Type B pancreatic cell (in vitro differentiated cells): Measurements from ENCODE around the gene TMC5. TPM values are rescaled to one million over a fixed set of nuclear protein-coding genes. Genes with fewer than 3 reads are reported as not detected.

ENCODE experiments used
- DNase-seq: peaks from one replicate; pipeline ENCODE4 v3.0.0; 2021; ENCODE audit warnings: mixed read lengths; ENCODE audit not compliant: unreplicated experiment; ENCODE audit errors: extremely low spot score
- H3K27ac Mint-ChIP-seq: 2 replicates; pipeline ENCODE4 v1.8.0; 2021; ENCODE audit warnings: mild to moderate bottlenecking, mixed read lengths
- H3K27me3 Mint-ChIP-seq: 2 replicates; pipeline ENCODE4 v1.8.0; 2021; ENCODE audit warnings: mixed read lengths
- H3K36me3 Mint-ChIP-seq: 2 replicates; pipeline ENCODE4 v1.8.0; 2021; ENCODE audit warnings: mixed read lengths
- H3K4me1 Mint-ChIP-seq: one replicate; pipeline ENCODE4 v1.8.0; 2021; ENCODE audit warnings: mixed read lengths; ENCODE audit not compliant: unreplicated experiment
- H3K4me3 Mint-ChIP-seq: 2 replicates; pipeline ENCODE4 v1.8.0; 2021; ENCODE audit warnings: mild to moderate bottlenecking, mixed read lengths
- H3K9me3 Mint-ChIP-seq: 2 replicates; pipeline ENCODE4 v1.8.0; 2021; ENCODE audit warnings: mixed read lengths
- CTCF ChIP-seq: fragments of 200-600 bp; sonication (generic); conservative IDR thresholded peaks from 2 replicates; pipeline ENCODE4 v1.5.0; 2021; ENCODE audit warnings: antibody characterized with exemption, mild to moderate bottlenecking
- total RNA-seq: library from RNA; stranded (reverse); gene quantifications from 2 replicates; pipeline ENCODE4 v1.2.1, GENCODE V29; 2021; ENCODE audit warnings: low replicate concordance

Gene TMC5
- total RNA-seq, 1 donor from 2014 or later, result 9.1 TPM

DNA sequence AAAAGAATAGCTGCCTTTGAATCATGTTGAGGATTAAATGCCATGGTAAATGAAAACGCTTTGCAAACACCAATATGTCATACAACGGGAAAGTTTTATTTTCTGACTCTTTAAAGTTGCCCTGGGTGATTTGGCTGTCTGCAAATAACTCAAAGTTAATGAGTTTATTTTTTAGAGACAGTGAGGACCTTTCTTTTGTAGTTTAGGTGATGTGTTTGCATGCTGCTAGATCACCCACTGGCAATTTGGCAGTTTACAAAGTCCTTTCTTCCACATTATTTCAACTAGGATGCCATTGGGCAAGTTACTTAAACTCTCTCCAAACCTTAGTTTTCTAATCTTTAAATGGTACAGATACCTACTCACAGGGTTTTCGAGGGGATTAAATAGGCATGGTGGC is 66.4 kb downstream of the TMC5 start:
- Mint-ChIP-seq H3K36me3 (no peaks in the 10 kb centered on the region), H3K27me3 (no peaks in the 10 kb centered on the region), H3K4me3 (no peak overlapping the region), H3K4me1 (no peaks in the 10 kb centered on the region), H3K27ac (no peak overlapping the region), H3K9me3 (no peaks in the 10 kb centered on the region)
- no peak for DNase-seq
- TF ChIP-seq CTCF, result no peak

DNA sequence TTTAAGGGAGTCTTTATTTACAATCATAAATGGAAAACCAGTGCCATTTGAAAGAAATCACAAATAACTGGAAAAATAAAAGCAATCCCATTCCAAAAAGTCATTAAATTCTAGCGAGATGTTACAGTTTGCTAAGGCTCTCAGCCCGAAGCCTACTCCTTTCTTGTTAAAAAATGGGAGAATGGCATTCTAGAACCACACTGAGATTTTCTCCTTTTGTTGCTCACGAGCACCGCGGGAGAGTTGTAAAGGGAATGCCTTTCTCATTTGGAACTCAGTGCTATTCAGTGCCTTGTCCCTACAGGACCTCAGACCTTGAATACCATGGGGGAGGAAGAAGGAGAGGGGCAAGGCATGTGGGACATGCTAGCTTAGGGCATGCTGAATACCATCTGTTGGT is 67.9 kb downstream of the TMC5 start:
- TF ChIP-seq CTCF, result no peak
- Mint-ChIP-seq H3K27me3 (no peaks in the 10 kb centered on the region), H3K9me3 (no peaks in the 10 kb centered on the region), H3K4me1 (no peaks in the 10 kb centered on the region), H3K4me3 (no peak overlapping the region), H3K36me3 (no peaks in the 10 kb centered on the region), H3K27ac (no peak overlapping the region)
- no peak for DNase-seq

DNA sequence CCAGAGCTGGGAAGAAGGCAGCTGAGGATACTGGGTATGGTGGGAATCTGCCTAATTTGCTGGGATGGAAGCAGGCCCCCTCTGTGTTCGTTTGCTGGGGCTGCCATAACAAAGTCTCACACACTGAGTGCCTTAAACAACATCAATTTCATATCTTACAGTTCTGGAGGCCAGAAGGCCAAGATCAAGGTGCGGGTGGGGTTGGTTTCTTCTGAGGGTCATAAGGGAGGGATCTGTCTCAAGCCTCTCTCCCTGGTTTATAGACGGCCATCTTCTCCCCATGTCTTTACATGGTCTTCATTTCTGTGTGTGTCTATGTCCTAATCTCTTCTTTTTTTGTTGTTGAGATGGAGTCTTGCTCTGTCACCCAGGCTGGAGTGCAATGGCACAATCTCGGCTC is 68.4 kb downstream of the TMC5 start:
- DNase-seq, result no peak
- no peak for TF ChIP-seq CTCF
- no peaks in the 10 kb centered on the region for H3K9me3 Mint-ChIP-seq
- H3K27me3 Mint-ChIP-seq, result no peaks in the 10 kb centered on the region
- no peaks in the 10 kb centered on the region for H3K36me3 Mint-ChIP-seq
- no peaks in the 10 kb centered on the region for H3K4me1 Mint-ChIP-seq
- H3K27ac Mint-ChIP-seq, result no peak overlapping the region
- H3K4me3 Mint-ChIP-seq, result no peak overlapping the region

DNA sequence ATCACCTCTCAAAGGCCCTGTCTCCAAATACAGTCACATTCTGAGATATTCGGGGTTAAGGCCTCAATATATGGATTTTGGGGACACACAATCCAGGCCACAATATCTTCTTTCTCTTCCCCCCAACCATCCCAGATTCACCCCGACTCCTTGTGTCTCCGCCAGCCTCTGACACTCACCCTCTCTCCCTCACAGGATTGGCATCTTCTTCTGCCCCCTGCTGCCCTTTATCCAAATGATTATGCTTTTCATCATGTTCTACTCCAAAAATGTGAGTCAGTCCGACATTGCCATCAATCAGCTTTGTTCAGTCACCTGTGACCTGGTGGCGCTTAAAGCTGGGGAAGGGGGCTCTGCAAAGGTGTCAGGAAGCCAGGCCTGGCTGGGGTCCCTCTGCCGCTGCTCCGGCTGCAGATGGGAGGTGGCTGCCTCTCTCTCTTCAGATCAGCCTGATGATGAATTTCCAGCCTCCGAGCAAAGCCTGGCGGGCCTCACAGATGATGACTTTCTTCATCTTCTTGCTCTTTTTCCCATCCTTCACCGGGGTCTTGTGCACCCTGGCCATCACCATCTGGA is 69.2 kb downstream of the TMC5 start:
- no peak for DNase-seq
- Mint-ChIP-seq H3K27ac (no peak overlapping the region), H3K9me3 (no peaks in the 10 kb centered on the region), H3K4me3 (no peak overlapping the region), H3K27me3 (no peaks in the 10 kb centered on the region), H3K36me3 (no peaks in the 10 kb centered on the region), H3K4me1 (no peaks in the 10 kb centered on the region)
- no peak for TF ChIP-seq CTCF

DNA sequence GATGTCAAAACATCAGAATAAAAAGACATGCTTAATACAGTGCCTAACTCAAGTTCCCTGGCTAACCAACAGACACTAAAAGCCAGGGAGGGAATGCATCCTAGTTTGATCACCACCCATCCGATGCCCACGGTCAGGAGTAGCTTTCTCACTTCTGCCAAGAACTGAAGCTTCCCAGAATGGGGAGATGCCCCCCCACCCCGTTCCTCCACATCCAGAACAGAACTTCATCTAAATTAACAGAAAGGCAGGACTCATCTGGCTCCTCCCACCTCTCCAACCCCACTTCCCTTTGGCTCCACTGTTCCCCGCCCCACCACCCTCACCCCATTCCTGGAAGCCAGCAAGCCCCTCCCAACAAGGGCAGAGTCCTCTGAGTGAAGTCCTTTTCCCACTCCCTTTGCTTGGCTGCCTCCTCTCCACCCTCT is 70.5 kb downstream of the TMC5 start:
- Mint-ChIP-seq H3K27ac (no peak overlapping the region), H3K4me1 (no peaks in the 10 kb centered on the region), H3K4me3 (no peak overlapping the region), H3K27me3 (no peaks in the 10 kb centered on the region), H3K9me3 (no peaks in the 10 kb centered on the region), H3K36me3 (no peaks in the 10 kb centered on the region)
- TF ChIP-seq CTCF, result no peak
- DNase-seq, result no peak

DNA sequence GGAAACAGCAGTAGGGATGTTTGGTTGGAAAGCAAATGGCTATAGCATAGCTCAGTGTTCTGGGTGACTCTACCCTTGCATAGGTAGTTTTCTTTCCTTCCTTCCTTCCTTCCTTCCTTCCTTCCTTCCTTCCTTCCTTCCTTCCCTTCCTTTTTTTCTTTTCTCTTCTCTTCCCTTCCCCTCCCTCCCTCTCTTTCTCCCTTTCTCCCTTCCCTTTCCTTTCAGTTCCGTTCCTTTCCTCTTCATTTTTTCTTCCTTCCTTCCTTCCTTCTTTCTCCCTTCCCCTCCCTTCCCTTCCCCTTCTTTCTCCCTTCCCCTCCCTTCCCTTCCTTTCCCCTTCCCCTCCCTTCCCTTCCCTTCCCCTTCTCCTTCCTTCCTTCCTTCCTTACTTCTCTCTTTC is 72.9 kb downstream of the TMC5 start:
- no peaks in the 10 kb centered on the region for H3K4me1 Mint-ChIP-seq
- H3K27me3 Mint-ChIP-seq, result no peaks in the 10 kb centered on the region
- H3K27ac Mint-ChIP-seq, result no peak overlapping the region
- no peak for TF ChIP-seq CTCF
- no peak for DNase-seq
- no peaks in the 10 kb centered on the region for H3K36me3 Mint-ChIP-seq
- H3K4me3 Mint-ChIP-seq, result no peak overlapping the region
- H3K9me3 Mint-ChIP-seq, result no peaks in the 10 kb centered on the region
